Cardiac fibroblast (primary cell): ENCODE measurements around the gene E2F6.

ENCODE experiments used
- DNase-seq, 2 donors: peaks; one replicate each; pipeline versions ENCODE4 v3.0.0 to v3.0.0-alpha.2; 2010; ENCODE audit warnings: low read depth in 2 of 2
- H3K4me3 ChIP-seq, 2 donors: replicated peaks in 1 of 2; 1 replicate in 1 of 2; 2 replicates in 1 of 2; pipeline ENCODE4 v1.5.1; 2011; ENCODE audit warnings: low read depth in 2 of 2, low read length in 2 of 2, mild to moderate bottlenecking in 2 of 2, moderate library complexity in 1 of 2
- TF ChIP-seq, protein P1 (sequence below): IDR thresholded peaks from one replicate; pipeline ENCODE4 v1.5.1; 2011; ENCODE audit warnings: low read depth, mild to moderate bottlenecking, low read length, inconsistent platforms

The E2F6 gene

DNA sequence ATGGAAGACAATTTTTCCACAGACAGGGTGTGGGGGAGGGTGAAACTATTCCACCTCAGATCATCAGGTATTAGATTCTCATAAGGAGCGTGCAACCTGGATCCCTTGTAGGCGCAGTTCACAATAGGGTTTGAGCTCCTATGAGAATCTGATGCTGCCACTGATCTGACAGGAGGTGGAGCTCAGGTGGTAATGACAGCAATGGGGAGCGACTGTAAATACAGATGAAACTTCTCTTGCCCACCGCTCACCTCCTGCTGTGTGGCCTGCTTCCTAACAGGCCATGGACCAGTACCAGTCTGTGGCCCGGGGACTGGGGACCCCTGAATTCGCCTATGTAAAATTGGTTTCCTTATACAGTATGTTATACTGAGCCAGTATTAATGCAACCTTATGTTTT, 27.3 kb upstream of the E2F6 start:
- H3K4me3 ChIP-seq = no peak overlapping the region
- no peak for DNase-seq
- TF ChIP-seq, protein P1, sequence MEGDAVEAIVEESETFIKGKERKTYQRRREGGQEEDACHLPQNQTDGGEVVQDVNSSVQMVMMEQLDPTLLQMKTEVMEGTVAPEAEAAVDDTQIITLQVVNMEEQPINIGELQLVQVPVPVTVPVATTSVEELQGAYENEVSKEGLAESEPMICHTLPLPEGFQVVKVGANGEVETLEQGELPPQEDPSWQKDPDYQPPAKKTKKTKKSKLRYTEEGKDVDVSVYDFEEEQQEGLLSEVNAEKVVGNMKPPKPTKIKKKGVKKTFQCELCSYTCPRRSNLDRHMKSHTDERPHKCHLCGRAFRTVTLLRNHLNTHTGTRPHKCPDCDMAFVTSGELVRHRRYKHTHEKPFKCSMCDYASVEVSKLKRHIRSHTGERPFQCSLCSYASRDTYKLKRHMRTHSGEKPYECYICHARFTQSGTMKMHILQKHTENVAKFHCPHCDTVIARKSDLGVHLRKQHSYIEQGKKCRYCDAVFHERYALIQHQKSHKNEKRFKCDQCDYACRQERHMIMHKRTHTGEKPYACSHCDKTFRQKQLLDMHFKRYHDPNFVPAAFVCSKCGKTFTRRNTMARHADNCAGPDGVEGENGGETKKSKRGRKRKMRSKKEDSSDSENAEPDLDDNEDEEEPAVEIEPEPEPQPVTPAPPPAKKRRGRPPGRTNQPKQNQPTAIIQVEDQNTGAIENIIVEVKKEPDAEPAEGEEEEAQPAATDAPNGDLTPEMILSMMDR = no peak

DNA sequence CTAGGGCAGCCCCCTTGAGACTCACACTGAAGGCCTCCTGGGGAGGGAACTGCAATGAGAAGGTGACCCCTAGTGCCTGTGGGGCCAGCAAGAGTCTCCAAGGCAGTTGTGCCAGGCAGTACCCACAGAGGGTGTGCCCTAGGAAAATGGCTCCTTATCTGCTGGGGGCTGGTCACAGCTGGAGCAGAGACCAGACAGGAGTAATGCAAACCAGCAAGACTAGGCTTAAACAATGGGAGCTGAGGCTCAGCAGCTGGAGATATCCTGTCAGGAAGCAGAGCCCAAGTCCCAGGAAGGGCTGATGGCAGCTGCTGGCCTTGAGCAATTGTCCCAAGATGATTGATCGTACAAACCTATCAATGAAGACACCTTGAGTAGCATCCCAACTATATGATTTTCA, 26.8 kb upstream of the E2F6 start:
- TF ChIP-seq, protein P1 = no peak

DNA sequence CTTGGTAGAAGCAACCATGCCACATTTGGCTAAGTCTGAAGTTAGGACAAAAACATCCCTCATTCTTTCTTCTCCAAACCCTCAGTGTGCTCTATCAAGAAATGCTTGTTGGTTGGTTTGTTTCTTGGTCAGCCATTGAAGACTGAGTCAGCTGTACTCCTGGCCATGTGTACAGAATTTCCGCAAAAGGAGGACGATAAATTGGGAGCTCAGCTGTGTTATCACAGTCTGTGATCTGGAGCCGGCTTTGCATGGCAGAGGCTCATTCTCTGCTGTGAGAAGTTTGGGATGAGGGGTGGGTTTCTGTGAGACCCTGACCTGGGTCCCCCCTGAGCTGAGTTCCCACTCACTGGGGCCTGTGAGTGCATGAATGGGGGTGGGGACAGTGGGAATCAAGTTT, 26.3 kb upstream of the E2F6 start:
- no peak overlapping the region for H3K4me3 ChIP-seq
- TF ChIP-seq, protein P1 = no peak
- no peak for DNase-seq

More for the DNA sequence above, 26.8 kb upstream of the E2F6 start:
- no peak for DNase-seq
- no peak overlapping the region for H3K4me3 ChIP-seq

DNA sequence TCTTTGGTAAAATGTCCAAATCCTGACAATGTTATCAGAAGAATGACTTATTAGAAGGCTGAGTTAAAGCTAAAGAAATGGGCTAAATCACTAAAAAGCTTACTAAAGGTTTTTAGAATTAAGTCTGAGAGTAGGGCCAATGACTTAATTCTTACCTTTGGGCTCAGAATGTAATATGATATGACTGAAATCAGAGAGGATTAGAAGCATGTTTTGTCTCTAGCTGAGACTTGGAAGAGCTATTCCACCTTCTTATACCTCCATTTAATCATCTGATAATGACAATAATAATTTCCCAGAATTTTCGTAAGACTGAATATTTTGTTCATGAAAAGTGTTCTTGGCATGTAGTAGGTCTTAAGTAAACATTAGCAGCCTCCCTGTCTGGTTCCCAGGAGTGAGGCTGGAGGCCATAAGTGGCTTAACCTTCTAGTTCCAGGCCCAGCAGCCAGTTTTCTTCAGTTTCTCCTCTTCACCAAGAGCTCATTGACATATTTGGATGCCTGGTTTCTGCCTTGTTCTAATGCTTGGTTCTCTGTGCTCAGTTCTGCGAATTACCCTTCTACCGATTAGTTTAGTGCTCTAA, 25.5 kb upstream of the E2F6 start:
- no peak overlapping the region for H3K4me3 ChIP-seq
- no peak for DNase-seq
- TF ChIP-seq, protein P1 = no peak

DNA sequence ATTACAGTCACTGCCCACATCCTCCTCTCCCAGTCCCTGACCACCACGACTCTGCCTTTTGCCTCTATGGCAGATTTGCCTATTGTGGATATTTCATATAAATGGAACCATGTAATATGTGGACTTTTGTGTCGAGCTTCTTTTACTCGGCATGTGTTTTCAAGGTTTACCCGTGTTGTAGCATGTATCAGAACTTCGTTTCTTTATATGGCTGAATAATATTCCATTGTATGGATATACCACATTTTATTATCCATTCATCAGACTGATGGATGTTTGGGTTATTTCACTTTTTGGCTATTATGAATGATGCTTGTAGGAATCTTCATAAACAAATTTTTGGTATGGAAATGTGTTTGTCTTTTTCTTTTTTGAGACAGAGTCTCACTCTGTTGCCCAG, 24.2 kb upstream of the E2F6 start:
- no peak for DNase-seq
- TF ChIP-seq, protein P1 = no peak
- no peak overlapping the region for H3K4me3 ChIP-seq

DNA sequence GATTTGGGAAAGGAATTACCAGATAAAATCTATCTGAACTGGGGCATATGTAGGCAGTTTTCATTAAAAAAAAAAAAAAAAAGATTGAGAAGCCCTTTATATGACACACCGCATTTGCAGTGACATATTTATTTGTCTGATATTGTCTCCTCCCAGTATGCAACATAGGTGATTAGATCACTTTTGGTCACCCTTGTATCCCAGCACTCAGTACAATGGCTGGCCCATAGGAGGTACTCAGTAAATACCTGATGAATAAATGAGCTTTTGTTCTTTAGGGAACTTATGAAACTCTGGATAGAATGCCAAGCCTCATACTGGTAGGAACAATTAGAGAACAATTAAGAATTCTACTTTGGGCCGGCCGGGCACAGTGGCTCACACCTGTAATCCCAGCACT, 22.8 kb upstream of the E2F6 start:
- H3K4me3 ChIP-seq = no peak overlapping the region
- DNase-seq = no peak
- TF ChIP-seq, protein P1 = no peak
